ENCODE measurements around the gene TTF2.

DNA sequence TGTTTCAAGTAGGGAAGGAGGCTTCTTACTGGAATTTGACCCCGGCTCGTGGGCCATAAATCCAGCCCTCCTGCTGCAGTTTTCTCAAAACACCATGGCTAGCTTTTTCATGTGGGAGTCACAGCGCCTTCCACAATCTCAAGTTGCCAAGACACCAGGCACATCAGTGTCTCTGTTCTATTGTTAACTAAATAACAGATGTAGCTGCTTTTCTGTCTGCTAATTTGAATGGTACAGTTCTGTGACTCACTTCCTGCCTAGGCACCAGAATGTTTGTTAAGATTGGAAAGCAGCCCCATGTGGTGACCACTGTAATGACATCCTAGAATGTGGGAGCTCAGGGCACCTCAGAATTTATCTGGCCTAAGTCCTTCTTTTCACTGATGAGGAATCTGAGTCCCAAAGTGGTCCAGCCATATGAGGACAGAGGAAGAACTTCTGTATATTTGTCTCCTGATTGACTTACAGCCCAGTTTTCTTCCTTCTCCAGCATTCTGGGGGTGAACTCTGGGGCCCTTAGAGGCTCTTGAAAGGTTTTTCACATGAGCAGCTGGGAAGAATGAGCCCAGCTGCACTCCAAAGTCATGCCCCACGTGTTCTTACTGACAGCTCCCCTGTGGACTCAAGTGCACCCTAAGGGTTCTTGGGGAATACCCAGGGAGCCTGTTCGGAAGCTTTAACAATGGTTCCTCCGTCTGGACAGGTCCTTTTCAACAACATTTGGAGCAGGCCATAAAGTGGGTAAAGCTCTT lies 33.9 kb downstream of the TTF2 start:
- TF ChIP-seq EP300 (IDR thresholded peaks at IDR 0.05; ENCODE audit: borderline replicate concordance) (no peak), ZBTB7A (IDR thresholded peaks at IDR 0.05; ENCODE audit: low read depth) (no peak), FOXM1 (IDR thresholded peaks at IDR 0.05; ENCODE audit: borderline replicate concordance, low read depth) (no peak), RAD21 (IDR thresholded peaks at IDR 0.05; ENCODE audit: low read depth) (no peak), CEBPB (IDR thresholded peaks at IDR 0.05) (no peak), TEAD4 (IDR thresholded peaks at IDR 0.05) (no peak), TAF1 (IDR thresholded peaks at IDR 0.05; ENCODE audit: low read depth) (no peak), YY1 (IDR thresholded peaks at IDR 0.05; ENCODE audit: low read depth) (no peak), CREB1 (IDR thresholded peaks at IDR 0.05; ENCODE audit: low read depth) (no peak), TCF12 (IDR thresholded peaks at IDR 0.05; ENCODE audit: low read depth) (no peak)
- TF ChIP-seq, protein P1, sequence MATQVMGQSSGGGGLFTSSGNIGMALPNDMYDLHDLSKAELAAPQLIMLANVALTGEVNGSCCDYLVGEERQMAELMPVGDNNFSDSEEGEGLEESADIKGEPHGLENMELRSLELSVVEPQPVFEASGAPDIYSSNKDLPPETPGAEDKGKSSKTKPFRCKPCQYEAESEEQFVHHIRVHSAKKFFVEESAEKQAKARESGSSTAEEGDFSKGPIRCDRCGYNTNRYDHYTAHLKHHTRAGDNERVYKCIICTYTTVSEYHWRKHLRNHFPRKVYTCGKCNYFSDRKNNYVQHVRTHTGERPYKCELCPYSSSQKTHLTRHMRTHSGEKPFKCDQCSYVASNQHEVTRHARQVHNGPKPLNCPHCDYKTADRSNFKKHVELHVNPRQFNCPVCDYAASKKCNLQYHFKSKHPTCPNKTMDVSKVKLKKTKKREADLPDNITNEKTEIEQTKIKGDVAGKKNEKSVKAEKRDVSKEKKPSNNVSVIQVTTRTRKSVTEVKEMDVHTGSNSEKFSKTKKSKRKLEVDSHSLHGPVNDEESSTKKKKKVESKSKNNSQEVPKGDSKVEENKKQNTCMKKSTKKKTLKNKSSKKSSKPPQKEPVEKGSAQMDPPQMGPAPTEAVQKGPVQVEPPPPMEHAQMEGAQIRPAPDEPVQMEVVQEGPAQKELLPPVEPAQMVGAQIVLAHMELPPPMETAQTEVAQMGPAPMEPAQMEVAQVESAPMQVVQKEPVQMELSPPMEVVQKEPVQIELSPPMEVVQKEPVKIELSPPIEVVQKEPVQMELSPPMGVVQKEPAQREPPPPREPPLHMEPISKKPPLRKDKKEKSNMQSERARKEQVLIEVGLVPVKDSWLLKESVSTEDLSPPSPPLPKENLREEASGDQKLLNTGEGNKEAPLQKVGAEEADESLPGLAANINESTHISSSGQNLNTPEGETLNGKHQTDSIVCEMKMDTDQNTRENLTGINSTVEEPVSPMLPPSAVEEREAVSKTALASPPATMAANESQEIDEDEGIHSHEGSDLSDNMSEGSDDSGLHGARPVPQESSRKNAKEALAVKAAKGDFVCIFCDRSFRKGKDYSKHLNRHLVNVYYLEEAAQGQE (IDR thresholded peaks at IDR 0.05; ENCODE audit: low read depth) = no peak
- TF ChIP-seq, protein P2, sequence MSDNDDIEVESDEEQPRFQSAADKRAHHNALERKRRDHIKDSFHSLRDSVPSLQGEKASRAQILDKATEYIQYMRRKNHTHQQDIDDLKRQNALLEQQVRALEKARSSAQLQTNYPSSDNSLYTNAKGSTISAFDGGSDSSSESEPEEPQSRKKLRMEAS (IDR thresholded peaks at IDR 0.05) = no peak
- TF ChIP-seq, protein P3, sequence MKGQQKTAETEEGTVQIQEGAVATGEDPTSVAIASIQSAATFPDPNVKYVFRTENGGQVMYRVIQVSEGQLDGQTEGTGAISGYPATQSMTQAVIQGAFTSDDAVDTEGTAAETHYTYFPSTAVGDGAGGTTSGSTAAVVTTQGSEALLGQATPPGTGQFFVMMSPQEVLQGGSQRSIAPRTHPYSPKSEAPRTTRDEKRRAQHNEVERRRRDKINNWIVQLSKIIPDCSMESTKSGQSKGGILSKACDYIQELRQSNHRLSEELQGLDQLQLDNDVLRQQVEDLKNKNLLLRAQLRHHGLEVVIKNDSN (IDR thresholded peaks at IDR 0.05) = no peak
